Adrenal gland (tissue), 12 donors: ENCODE measurements around the gene UBE4B. TPM values are rescaled to one million over a fixed set of nuclear protein-coding genes. Genes with fewer than 3 reads are reported as not detected.
"Not testable (repeated sequence)": the region's sequence is repeated elsewhere in the genome, so short reads cannot be mapped to it uniquely, and the experiment has no call there.

Source experiments
- DNase-seq, 7 donors: peaks; one replicate each; pipeline ENCODE4 v3.0.0-alpha.2; 2019 to 2020
- H3K27ac ChIP-seq, 5 donors: fragments of 200-600 bp; sonication (generic) in 4 of 5; 1 replicate in 3 of 5; 2 replicates in 2 of 5; pipeline versions ENCODE4 v1.5.1 to v1.8.0; 2016 to 2020; ENCODE audit warnings: mild to moderate bottlenecking in 1 of 5
- H3K27me3 ChIP-seq: fragments of 200-600 bp; 2 replicates; pipeline ENCODE4 v1.8.0; 2021
- H3K36me3 ChIP-seq, 2 donors: fragments of 200-600 bp; replicated peaks in 1 of 2; 1 replicate in 1 of 2; 2 replicates in 1 of 2; pipeline versions ENCODE4 v1.5.1 to v1.8.0; 2018 to 2022
- H3K4me1 ChIP-seq, 2 donors: fragments of 200-600 bp; replicated peaks in 1 of 2; 1 replicate in 1 of 2; 2 replicates in 1 of 2; pipeline versions ENCODE4 v1.5.1 to v1.8.0; 2018 to 2021
- H3K4me3 ChIP-seq, 4 donors: fragments of 200-600 bp; sonication (generic) in 3 of 4; one replicate each; pipeline ENCODE4 v1.5.1; 2016 to 2018
- H3K9me3 ChIP-seq, 3 donors: fragments of 200-600 bp; sonication (generic) in 1 of 3; replicated peaks in 1 of 3; 1 replicate in 2 of 3; 2 replicates in 1 of 3; pipeline versions ENCODE4 v1.5.1 to v1.8.0; 2016 to 2021
- CTCF ChIP-seq, 6 experiments: fragments of 450-650 bp in 4 of 6; fragments of 200-600 bp in 2 of 6; sonication (generic) in 1 of 6; IDR thresholded peaks; 1 replicate in 5 of 6; 2 replicates in 1 of 6; pipeline versions ENCODE4 v1.5.1 to v1.8.0; 2016 to 2021; ENCODE audit warnings: antibody characterized with exemption in 6 of 6, mild to moderate bottlenecking in 2 of 6, moderate library complexity in 1 of 6
- POLR2A ChIP-seq, 2 donors: fragments of 450-650 bp; IDR thresholded peaks; one replicate each; pipeline ENCODE4 v1.6.1; 2017; ENCODE audit warnings: antibody characterized with exemption in 2 of 2, mild to moderate bottlenecking in 2 of 2, moderate library complexity in 1 of 2
- WGBS, 4 donors: extraction: QIAGEN DNeasy Blood & Tissue Kit in 2 of 4; methylation state at CpG; one replicate each; pipeline versions ENCODE4 v1.1.5 to v1.1.7; 2013 to 2017; 5-methylcytosine and 5-hydroxymethylcytosine counted together
- intact Hi-C, 2 donors: fragments of 100-400 bp; cut with DNase I; formaldehyde crosslinking; loops; one replicate each; pipeline versions ENCODE4 v1.14.1 to v1.15.0; 2022 to 2023
- polyA plus RNA-seq, 3 donors: library from polyadenylated mRNA; stranded (reverse); fragments of 200-250 nt in 2 of 3; fragments of 350-450 nt in 1 of 3; fragmentation: Illumina TruSeq in 1 of 3; extraction: RNeasy Lipid Tissue Mini Kit (QIAGEN cat#74804) in 1 of 3; gene quantifications; one replicate each; pipeline ENCODE4 v1.2.3, GENCODE V29; 2013 to 2014
- total RNA-seq, 9 donors: library from RNA; depleted of rRNA in 4 of 9; stranded (reverse); fragments of >200 nt in 4 of 9; fragments of 120-200 nt in 1 of 9; fragmentation: NEBNext Ultra II Directional in 1 of 9; extraction: Animal tissue kit (Norgen Biotek cat#: 25700) in 1 of 9; gene quantifications; one replicate each; pipeline versions ENCODE4 v1.1.0 to v1.2.4, GENCODE V29; 2013 to 2023
- donor health status: healthy with polysubstance abuse.
- donor health status: Bipolar disorder and iron deficiency.
- donor health status: DM: yes; HTN: yes; CAD: no.
- donor health status: DM: no; HTN: no; CAD: no.
- donor health status: DM: no; HTN: no; CAD: no.
- donor health status: DM: yes; HTN: yes; CAD: no.

Gene UBE4B
- total and polyA plus RNA-seq, 12 donors, result 18.7 to 87.1 (median 57.8) TPM

GRCh38 chr1:9996624-9997582 is 35.9 kb upstream of the UBE4B start, which contains the start of gene RBP7:
TSS of gene RBP7 (plus strand) at chr1:9997228. CDS start at chr1:9997259, 31 bp downstream.
- peak in 5 of 7 donors; percentile 13 to 30 (median 22) for DNase-seq
- 6 to 22% (median 12%) methylated on average over 15 to 71 of the region's 71 CpGs for WGBS, 4 donors
- peaks cover 5 to 16% of the 10 kb centered on the region in 2 donors for H3K4me1 ChIP-seq
- no peaks in the 10 kb centered on the region for H3K36me3 ChIP-seq
- peak within 1 kb of the TSS in 1 of 5 donors; percentile 26 for H3K27ac ChIP-seq
- peak within 1 kb of the TSS in 2 of 4 donors; percentile 34 to 74 for H3K4me3 ChIP-seq
- no peak for TF ChIP-seq POLR2A (IDR thresholded peaks at IDR 0.05)
- no peak for TF ChIP-seq CTCF (IDR thresholded peaks at IDR 0.05)
- no peaks in the 10 kb centered on the region for H3K9me3 ChIP-seq
- no peaks in the 10 kb centered on the region for H3K27me3 ChIP-seq
- intact Hi-C loops, result no loop called here

- no peaks in the 10 kb centered on the region for H3K27me3 ChIP-seq
These were observed 31.6 kb upstream of the UBE4B start for GRCh38 chr1:10001016-10001665.

GRCh38 chr1:10005248-10005647 is 27.5 kb upstream of the UBE4B start:
- intact Hi-C loops, H3K4me1 ChIP-seq: not testable (repeated sequence)
- 85 to 96% (median 90%) methylated on average over 8 of the region's 8 CpGs for WGBS, 4 donors

More at GRCh38 chr1:10001016-10001665, 31.6 kb upstream of the UBE4B start:
- intact Hi-C loops, result no loop called here
- 80 to 84% (median 83%) methylated on average over 6 to 8 of the region's 8 CpGs for WGBS, 4 donors
- H3K4me3 ChIP-seq, result no peak overlapping the region
- peaks cover 5 to 16% of the 10 kb centered on the region in 2 donors for H3K4me1 ChIP-seq
- H3K9me3 ChIP-seq, result no peaks in the 10 kb centered on the region
- no peaks in the 10 kb centered on the region for H3K36me3 ChIP-seq
- DNase-seq, result no peak
- TF ChIP-seq CTCF (IDR thresholded peaks at IDR 0.05) (no peak), POLR2A (IDR thresholded peaks at IDR 0.05) (no peak)
- no peak overlapping the region for H3K27ac ChIP-seq

GRCh38 chr1:10007169-10007568 is 25.6 kb upstream of the UBE4B start:
- WGBS, 4 donors, result 59 to 64% (median 60%) methylated on average over 4 of the region's 4 CpGs
- TF ChIP-seq POLR2A (IDR thresholded peaks at IDR 0.05) (no peak), CTCF (IDR thresholded peaks at IDR 0.05) (no peak)
- peak in 4 of 7 donors; percentile 31 to 59 (median 44) for DNase-seq
- intact Hi-C loops, result no loop called here
- Histone ChIP-seq H3K36me3 (no peaks in the 10 kb centered on the region), H3K9me3 (no peaks in the 10 kb centered on the region), H3K27ac (no peak overlapping the region), H3K27me3 (no peaks in the 10 kb centered on the region), H3K4me3 (no peak overlapping the region), H3K4me1 (no peaks in the 10 kb centered on the region)

More at GRCh38 chr1:10005248-10005647, 27.5 kb upstream of the UBE4B start:
- H3K9me3 ChIP-seq, H3K27ac ChIP-seq, H3K4me3 ChIP-seq, H3K27me3 ChIP-seq, H3K36me3 ChIP-seq, DNase-seq: not testable (repeated sequence)
